Stimulated activated CD4-positive, alpha-beta T cell treated with anti-CD3 and anti-CD28 coated beads, Interleukin-2, amount 100 ng/mL, for 24 hours (primary cell): ENCODE measurements around the gene EYS.

Experiments
- DNase-seq, 2 donors: peaks; one replicate each; pipeline ENCODE4 v3.0.0-alpha.2; 2020

The EYS gene

DNA sequence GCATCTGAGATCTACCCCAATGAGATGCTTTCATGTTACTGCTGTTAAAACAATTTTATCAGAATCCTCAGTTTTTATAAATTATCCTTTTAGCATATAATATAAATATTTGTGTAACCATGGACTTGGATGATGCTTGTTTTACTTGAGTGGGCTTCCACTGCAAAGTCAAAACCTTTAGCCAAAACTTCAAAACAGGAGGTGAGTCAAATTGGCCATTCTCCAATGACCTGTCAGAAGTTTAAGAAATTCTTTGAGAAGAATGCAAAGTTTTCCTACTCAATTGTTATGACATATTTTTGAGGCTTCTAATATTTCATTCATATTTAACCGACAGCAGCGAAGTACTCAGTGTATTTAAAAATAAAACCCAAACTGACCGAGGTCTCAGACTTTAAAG, 507.9 kb downstream of the EYS start:
- no peak for DNase-seq

DNA sequence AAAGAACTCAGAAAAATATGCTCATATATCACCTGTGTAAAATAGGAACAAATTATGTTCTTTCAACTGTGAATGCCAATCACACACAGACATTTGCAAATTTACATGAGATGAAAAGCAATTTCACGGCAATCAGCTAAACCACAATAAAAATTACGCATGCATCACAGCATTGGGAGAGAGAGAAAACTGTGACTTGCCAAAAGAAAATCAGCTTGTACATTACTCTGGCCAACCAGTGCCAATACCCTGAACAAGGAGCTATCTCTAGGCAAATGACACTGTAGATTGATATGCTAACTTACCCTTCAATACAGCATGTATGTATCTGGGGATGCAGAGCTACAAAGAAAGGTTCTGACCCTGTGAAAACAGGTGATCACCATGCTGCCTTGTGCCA, 515.6 kb downstream of the EYS start:
- no peak for DNase-seq

DNA sequence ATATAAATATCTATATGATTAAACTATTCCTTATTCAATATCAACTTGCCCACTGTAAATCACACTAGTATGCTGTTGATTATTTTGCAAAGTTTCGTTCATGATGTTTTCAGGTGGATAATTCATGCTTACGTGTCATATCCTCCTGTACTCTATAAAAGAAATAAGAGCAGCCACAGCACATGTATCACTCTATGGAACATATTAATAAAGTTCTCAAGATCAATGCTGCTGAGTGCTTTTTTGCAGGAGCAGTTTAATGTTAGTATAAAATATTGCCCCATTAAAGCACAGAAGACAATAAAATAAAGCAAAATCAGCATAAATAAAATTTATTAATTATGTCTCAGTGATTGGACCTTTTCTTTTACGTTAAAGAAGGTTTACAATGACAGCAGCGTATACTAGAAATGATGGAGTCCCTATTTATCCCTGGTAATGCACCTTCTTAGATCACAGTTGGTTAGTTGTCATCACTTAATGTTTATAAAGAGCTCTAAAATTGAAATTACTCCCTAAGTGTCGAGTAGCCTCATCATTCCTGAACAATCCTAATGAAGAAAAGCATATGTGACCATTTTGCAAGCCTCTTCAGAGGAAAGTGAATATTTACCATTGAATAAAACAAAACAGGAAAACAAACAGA, 517.7 kb downstream of the EYS start:
- DNase-seq = no peak

DNA sequence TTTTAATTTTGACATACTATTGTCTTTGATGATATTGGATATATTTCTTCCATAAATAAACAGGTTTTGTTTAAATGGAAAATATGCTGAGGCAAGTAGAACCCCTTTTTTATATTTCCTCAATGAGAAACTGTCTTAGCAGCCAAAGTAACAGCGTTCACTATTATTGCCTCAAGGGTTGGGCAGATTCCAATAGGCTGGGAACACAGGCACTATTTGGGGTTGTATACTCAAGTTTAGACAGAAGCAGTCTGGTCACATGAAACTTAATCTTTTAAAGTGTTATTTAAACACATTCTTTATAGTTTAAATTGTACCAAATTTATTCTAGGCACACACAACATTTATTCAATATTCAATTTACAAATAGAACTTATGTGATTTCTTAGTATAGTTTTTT, 520.2 kb downstream of the EYS start:
- no peak for DNase-seq

DNA sequence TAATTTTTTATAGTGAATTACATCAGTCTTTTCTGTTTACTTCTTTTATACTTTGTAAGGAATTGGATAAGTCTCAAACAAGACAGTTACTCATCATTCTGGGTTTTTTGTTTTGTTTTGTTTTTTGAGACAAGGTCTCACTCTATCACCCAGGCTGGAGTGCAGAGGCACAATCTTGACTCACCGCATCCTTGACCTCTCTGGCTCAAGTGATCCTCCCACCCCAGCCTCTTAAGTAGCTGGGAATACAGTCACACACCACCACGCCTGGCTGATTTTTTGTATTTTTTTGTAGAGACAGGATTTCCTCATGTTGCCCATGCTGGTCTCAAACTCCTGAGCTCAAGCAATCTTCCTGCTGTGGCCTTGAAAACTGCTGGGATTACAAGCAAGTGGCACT, 524.3 kb downstream of the EYS start:
- no peak for DNase-seq

DNA sequence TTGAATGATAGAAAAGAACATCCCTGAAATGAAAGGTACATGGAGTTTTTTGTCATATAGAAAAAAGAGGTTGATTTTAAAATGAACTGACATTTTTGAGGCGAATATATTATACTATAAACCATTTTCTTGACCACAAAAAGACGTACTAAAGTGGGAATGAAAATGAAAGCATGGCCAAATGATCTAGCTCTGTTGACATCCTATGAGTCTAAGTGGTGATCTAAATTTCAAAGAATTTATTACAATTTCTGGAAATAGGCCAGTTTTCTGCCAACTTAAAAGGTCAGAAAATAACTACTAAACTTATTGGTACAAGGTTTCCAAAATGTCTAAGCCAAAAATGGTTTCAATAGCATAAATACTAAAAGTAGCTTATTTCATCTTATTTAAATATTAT, 536.8 kb downstream of the EYS start:
- DNase-seq = no peak

DNA sequence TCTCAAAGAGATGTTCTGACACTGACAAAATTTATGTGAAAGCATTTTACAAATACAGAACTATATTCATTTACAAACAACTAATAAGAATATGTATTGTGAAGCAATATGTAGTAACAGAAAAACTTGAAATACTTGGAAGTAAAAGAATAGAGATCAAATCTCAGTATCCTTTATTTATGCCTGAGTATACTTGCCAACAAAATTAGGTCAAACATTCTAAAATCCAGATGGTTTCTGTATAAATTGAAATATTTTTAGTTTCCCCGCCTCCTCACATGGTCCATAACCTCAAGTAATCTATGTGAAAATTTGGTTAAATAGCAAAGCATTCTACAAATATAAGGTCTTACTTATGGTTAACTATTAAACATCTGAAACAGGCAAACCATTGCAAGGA, 545.4 kb downstream of the EYS start:
- no peak for DNase-seq

DNA sequence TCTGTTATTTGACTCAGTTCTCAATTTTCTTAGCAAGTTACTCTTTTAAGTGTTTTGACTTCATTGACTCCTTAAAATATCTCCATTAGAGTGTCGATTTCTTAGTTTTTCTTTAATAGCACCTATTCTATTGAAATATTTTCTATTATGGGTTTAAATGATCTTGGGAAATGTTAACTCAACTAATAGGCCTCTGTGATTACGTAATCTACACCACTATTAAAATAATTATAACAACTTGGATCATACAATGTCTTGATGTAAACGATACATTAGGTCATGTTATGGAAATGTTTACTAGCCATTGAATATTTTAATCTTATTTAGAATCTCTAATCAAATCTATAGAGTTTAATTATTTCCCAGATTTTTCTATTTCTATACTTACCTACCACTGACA, 550.0 kb downstream of the EYS start:
- no peak for DNase-seq

DNA sequence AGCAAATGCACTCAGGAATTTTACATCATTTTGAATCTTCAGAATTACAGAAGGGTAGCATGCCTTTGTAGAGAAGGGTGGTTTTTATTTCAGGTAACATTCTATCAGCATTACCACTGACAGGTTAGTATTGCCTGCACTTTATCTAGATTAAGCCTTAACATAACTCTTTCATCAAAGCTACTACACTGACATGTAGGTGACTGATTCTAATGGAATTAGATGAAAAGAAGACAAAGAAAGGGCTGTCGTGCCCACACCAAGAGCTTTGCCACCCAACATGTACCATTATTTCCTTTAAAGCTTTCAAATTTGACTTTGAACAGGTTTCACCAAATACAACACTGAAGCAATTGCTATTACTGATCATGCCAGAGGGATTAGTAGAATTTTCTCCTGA, 551.9 kb downstream of the EYS start:
- DNase-seq = no peak

DNA sequence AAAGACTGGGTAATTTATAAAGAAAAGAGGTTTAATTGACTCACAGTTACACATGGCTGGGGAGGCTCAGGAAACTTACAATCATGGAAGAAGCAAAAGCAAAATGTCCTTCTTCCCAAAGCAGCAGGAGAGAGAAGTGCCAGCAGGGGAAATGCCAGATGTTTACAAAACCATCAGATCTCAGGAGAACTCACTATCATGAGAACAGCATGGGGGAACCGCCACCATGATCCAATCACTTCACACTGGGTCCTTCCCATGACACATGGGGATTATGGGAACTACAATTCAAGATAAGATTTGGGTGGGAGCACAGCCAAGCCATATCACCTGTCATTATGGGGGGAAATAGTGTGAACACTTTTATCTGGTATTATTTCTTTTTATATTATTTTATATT, 557.2 kb downstream of the EYS start:
- no peak for DNase-seq

DNA sequence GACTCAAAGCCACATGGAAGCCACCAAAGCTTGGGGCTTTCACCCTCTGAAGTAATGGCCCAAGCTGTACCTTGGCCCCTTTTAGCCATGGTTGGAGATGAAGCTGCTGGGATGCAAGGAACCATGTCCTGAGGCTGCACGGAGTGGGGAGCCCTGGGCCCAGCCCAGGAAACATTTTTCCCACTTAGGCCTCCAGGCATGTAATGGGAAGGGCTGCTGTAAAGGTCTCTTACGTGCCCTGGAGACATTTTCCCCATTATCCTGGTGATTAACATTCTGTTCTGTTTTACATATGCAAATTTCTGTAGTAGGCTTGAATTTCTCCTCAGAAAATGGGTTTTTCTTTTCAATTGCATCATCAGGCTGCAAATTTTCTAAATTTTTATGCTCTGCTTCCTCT, 558.2 kb downstream of the EYS start:
- no peak for DNase-seq

DNA sequence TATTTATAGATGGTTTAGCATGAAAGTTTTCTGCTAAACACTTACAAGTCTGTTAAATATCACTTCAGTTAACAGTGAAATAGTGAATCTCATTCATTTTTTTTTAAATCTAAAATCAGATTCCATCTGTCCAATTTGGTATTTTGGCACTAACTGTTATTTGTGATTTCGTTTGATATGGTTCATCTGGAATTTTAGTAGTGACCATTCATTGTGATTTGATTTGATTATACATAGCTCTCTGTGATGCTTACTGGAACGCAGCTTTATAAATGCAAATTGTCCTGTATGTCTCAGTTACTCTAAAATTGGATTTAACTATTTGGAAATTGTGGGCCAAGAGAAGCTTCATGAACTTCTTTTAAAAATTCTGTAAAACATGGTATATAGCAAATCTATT, 571.5 kb downstream of the EYS start:
- no peak for DNase-seq

DNA sequence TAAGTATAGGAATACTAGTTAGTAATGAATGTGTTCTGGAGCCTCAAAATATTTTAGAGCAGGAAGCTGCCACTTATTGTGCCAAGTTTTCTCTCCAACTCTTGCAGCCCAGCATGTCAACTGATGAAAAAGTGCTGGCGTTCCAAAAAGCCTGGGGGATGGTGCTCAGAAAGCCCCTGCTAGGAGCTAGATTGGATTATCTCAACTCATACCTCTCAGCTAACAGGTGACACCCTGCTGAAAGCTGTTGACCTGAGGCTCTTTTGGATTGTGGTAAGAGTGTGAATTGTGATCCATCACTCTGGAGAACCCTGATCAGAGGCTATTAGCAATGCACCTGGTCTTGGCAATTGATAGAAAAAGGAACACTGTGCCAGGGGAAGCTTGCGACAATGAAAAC, 580.4 kb downstream of the EYS start:
- no peak for DNase-seq

DNA sequence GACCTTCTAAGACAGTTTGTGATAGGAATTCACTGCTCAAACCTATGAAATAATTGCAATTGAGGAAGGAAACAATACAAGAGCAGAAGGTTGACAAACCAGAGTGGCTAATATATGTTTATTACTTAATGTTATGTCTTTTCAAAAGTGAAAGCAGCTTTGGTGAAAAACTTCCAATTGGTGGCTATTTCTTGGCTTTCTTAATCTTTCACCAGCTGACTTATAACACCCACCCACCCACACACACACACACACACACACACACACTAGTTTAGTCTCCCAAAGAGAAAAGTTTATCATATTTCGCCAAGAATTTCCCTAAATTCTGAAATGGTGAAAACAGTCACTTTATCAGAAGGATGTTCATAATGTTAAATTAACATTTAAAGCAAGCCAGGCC, 583.5 kb downstream of the EYS start:
- no peak for DNase-seq

DNA sequence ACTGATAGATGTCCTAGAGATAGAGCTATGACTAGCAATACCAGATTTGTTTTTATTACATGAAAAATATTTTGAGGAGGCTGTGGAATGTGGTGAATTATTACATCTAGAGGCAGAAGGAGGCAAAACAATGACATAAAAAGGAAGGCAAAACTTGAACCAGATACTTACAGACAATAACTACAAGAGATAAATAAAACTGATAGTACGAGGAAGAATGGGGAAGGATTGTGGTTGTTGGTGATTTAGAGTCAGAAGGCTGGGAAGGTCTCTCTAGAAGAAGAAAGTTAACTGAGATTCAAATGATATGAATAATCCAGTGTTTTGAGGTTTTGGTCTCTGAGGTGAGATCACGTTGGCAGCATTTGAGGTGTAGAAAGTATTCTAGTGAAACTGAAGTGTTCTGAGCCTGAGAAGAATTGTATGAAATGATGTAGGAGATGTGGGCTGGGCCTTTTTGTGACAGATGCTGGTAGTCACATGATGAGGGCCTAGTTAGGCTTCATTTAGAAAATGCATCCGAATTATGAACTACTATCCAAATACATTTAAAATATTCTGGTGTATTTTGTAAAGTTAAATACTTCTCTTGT, 589.1 kb downstream of the EYS start:
- DNase-seq = no peak

DNA sequence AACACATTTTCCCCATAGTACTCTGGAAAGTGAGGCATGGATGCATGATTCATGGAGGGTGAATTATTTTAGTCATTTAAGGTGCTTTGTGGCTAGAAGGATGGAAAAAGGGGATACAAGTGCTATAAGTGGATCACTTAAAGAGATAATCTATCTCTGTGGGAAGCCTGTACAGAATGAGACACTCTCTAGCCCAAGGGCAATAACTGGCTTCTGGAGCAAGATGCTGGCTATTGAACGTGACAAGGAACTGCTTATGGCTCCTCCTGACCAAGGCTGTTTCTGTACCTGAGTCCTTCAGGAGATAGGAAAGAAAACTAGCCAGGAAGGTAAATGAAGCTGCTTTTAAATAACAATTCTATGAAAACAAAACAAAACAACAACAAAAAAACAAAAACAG, 590.7 kb downstream of the EYS start:
- no peak for DNase-seq

DNA sequence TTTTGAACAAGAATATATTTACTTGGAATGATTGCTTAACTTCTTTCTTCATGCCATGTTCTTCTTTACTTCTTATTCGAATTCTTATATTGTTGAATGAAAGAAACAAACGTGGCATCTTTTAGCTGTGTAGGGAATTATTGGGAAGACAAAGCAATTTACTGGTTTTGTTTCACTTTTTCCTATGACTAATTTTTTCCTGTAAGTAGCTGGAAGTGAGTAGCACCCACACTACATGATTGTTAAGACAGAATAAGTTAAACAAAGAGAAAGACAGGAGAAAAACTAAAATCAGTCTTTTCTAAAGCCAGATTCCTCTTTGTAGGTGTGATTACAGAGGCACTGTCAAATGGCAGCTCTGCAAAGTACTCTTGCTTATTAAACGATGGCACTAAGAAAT, 593.4 kb downstream of the EYS start:
- DNase-seq = no peak

DNA sequence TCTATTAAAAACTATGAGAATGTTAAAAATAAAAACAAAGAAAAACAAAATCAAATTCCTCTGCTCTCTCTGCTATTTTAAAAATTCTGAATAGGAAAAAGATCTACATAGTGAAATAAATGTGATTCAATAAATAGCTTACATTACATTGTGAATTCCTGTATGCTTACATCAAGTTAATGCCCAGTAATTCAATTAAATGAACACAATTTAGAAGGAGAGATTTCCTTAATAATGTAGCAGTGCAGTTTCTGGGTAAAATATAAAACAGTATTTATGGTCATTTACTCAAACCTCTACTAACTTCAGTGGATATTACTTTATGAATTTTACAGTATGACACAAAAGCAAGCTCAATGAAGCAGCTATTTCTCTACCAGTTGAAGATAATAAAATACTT, 594.6 kb downstream of the EYS start:
- DNase-seq = no peak

DNA sequence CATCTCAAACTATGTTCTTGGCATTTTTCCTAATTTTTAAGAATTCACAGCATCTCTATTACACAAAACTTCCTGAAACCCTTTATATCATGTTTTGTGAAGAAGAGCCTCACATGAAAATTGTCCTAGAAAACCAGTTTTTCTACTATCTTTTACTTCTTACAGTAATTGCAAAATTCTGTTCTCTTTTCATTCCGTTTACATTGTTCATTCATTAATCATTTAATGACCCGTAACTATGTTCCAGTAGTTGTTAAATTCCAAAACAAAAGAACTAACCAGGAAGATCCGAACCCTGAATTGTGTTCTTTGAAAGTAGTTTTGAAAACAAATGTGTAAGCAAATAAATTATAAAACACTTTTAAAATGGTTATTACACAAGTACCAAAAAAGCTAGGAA, 597.0 kb downstream of the EYS start:
- DNase-seq = no peak

DNA sequence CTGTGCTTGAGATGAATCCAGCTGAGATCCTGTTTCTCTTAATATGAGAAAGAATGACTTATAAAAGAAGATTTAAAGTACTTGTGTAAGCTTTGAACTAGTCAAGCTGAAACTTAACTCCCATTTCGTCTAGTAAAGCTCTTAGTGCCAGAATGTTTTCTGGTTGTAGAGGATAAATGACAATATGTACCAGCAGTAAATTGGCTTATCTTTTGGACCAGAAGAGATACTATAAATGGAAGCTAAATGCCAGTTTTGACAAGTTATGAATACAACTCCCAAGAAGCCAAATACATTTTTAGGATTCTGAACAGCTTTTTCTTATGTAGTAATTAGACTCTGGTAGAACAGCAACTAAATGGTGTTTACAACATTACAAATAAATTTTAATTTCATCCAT, 608.7 kb downstream of the EYS start:
- DNase-seq = no peak

DNA sequence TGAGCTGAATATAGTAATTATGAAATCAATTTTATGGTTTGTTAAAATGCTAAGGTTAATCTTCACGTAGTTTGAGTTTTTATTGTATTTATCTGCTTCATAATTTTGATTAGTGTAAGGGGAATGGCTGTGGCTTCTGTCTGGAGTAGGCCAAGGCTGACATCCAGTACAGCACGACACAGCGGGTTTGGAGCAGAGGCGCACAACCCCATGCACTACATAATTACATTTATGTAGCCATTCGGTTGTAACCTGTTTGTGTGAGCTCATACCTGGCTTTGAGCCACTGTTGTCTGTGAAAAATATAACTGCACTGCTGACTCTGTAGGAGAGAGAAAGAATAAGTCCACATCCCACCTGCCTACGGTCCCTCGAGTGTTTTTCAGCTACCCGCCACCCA, 615.5 kb downstream of the EYS start:
- DNase-seq = no peak

DNA sequence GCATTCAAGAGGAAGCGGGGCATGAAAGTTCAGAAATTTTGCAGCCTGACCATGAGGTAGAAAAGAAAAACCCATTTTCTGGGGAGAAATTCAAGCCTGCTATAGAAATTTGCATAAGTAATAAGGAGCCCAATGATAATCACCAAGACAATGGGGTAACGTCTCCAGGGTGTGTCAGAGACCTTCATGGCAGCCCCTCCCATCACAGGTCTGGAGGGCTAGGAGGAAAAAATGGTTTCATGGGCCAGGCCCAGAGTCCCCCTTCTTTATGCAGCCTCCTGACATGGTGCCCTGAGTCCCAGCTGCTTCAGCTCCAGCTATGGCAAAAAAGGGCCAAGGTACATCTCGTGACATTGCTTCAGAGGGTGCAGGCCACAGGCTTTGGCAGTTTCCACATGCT, 618.5 kb downstream of the EYS start:
- no peak for DNase-seq

DNA sequence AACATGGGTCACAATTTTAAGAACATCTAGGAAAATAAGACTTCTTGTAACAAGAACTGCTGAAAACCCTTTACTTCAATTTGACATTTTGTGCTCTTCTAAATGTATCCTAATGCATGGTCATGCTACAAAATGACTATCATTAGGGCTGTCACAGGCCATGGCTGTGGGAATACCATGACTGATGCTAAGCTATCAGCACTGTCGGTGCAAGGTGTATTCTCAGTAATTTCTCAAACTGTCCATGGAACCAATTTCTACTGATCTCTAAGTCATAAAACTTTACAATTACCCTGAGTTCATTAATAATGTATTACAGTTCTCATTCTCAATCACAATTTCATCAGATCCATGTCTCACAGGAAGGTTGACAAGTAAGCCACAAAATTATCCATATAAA, 625.3 kb downstream of the EYS start:
- DNase-seq = no peak

DNA sequence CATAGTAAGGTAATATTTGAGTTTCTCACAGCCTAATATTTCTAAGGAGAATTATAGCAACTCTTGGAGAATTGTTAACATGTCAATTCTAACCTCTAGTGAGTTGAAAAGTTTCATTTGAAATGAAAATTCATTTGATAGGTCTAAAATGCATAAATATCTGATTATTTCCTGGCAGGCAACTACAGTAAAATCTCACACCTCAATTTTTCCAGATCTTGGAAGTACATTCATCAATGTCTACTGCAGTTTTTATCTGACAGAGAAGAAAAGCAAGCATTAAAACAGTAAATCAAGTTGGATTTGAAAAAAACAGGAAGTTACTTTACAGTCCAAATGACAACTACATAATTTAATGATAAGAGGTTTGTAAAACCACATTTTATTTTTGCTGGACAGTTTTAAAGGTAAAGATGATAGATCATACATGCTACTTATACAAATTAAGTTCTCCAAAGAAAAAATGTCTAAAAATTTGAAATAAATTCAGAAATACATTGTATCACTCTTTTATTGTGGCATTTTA, 631.3 kb downstream of the EYS start:
- DNase-seq = no peak

DNA sequence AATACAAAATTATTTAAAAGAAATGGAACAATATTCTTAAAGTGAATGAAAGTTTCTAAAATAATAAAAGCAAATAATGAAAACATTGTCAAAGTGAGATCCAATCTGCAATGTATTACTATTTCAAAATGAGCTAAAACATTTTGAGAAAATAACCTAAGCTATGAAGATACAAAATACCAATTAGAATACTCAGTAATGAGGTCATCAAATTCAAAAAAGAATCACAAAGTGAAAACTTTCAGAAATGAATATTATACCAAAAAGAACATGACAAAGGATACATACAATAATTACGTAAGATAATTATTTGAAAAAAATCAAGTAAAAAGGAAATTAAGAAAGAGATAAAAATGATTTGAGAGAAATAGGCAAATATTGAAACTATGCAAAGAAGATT, 634.5 kb downstream of the EYS start:
- no peak for DNase-seq
